GM19324 (cell line): ENCODE results near the gene MLLT6.

ENCODE experiments used
- ATAC-seq: cut with Tn5 transposase; IDR thresholded peaks from one replicate; pipeline ENCODE4 v1.9.1; 2021; ENCODE audit warnings: mild to moderate bottlenecking, moderate library complexity; ENCODE audit not compliant: unreplicated experiment, low FRiP score

MLLT6 gene

DNA sequence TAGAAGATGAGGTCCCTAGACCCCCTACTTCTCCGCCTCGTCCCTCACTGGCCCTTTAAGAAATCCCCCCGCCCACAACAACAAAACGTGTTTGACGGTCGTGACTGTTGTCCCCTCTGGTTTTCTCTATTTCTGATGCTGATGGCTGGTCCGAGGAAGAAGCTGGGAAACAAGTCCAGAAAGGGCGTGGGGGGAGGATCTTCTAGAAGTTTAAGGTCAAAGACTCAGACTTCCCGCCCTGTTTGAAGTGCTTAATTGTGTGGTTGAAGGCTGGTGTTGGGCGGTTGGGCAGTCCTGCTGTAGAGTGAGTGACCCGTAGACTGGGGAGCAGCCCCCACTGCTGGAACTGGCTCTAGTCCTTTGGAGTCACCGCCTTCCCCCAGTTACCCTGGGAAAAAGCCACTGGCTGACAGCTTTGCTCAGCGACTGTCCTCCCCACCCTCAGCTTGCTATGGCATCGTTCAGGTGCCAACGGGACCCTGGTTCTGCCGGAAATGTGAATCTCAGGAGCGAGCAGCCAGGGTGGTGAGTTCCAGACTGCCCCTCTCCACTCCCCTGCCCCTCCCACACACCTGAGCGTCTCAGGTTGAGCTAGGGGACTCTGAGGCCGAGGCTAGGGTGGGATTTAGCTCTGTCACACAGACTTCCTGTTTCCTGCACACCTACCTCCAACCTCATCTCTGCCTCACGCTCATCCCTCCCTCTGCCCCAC is 1.6 kb downstream of the MLLT6 start:
- ATAC-seq: no peak

DNA sequence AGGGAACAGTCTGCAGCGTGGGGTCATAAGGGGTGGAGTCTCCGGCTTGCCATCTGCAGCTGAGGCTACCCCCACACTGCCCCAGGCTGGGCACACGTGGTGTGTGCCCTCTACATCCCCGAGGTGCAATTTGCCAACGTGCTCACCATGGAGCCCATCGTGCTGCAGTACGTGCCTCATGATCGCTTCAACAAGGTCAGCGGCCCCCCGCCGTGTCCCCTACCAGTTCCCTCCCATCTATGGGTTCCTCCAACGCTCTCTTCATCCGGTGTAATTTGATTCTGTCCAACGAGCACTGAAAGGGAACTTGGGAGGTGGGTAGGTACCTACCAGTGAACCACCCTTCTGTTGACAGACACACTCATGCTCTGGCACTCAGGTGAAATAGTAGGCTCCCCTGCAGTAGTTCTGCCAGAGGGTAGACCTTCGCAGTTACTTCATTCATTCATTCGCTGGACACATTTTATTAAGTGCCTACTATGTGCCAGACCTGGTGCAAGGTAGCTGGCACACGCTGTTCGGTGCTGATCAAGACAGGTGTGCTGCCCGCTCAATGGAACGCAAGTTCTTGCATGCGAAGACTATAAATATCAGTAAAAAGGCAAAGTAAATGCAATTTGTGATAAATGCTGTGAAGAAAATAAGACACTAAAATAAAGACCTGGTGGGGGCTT is 2.7 kb downstream of the MLLT6 start:
- ATAC-seq: no peak

DNA sequence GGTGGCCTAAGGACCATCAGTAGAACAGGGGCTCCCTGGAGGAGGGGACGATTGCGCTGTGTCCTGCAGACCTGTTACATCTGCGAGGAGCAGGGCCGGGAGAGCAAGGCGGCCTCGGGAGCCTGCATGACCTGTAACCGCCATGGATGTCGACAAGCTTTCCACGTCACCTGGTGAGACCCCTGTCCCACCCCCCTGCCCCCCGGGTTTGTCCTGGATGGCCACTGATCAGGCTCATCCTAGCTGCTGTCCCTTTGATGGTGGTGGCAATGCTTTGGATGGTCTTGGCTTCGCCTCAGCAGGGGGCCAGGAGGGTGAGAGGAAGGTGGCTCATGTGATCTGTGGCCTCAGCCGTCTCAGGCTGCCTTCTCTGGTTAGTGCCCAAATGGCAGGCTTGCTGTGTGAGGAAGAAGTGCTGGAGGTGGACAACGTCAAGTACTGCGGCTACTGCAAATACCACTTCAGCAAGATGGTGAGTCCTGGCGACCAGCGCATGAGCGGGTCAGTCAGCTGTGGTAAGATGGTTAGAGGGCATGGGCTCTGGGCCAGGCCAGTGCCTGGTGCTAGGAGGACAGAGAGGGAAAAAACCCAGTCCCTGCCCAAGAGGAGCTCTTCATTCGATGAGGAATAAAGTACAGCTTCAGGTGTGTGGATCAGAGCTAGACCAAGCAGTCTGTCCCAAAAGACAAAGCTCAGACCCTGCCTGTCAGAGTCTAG is 4.2 kb downstream of the MLLT6 start:
- no peak for ATAC-seq

DNA sequence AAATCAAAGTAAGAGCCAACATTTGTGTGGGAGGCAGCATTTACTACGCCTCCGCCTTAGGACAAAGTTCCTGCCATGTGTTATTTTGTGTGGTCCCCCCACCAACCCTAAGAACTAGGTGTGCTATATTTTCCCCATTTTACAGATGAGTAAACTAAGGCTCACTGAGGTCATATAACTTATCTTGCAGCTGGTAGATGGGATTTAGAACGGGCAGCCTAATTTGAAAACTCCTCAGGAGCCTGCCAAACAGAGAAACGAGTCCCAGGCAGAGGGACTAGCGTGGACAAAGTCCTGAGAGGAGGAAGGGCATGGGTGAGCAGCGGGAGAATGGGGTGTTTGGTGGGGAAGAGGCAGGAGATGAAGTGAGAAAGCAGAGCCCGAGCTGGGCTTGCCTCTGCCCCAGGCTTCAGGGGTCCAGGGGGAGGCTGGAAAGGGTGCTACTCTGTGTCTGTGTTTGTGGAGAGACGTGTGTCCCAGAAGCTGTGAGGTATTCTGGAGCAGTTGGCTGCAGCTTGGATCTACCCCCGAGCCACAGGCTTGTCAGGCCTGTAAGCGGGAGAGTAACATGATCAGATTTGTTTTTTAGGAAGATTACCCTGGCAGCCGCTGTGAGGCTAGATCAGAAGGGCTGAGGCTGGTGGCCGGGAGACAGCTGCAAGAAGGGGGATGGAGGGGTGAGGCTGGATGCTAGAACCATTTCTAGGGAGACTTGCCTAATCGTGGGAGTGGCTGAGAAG is 5.0 kb downstream of the MLLT6 start:
- no peak for ATAC-seq

DNA sequence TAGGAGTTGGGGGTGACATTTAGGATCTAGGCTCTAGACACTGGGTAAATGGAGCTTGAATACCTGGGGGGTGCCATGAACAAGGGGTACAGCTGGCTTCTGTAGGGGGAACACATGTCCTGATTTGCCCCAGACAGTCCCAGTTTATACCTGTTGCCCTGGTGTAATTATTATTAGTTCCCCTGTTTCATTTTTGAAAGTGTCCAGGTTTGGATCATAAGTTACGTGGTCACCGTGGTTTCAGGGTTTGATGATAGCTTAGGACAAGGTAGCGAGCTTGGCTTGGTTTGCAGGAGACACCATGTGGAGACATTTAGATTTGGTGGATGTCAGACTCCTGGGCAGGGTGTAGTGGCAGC is 5.5 kb downstream of the MLLT6 start:
- ATAC-seq: no peak

DNA sequence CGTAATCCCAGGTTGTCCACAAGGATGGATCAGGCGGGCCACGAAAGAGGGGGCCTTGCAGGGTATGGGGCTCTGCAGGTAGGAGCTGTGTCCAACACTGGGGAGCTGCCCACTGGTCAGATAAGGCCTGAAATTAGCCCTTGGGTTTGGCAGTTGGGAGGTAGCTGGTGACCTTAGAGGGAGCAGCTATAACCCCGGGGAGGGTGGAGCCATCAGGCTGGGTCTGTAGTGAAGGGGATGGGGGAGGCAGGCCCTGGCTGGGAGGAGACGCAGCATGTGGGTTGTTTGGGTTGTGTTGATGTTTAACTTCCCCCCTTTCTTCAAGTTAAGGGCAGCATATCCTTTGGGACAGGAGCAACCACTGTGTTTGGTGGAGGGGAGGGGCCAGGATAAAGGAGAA is 5.9 kb downstream of the MLLT6 start:
- ATAC-seq: no peak

DNA sequence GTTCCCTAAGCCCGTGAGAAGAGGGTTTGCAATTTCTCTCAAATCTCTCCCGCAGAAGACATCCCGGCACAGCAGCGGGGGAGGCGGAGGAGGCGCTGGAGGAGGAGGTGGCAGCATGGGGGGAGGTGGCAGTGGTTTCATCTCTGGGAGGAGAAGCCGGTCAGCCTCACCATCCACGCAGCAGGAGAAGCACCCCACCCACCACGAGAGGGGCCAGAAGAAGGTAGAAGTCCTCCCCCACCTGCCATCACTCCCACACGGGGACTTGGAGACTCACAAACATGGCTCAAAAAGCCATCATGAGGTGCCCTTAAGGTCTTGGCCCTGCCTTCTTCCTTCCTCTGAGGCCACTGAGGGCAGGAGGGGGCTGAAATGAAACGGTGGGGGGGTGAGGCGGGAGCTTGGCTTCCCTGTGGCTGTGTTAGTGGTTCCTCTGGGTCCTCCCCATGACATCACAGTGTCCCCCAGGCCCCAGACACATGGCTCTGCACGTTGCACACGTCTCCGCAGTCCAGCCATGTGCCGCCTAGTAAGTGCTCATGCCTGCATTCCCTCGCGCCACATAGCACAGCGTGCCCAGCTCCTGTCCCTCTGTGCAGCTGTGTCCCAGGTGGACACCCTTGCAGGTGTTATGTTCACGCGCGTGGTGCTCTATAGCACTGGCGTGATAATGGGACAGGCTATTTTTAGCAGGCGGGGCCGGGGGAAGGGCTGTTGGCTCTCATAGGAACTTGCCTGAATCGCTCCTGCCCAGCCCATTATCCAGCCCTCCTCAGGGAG is 6.9 kb downstream of the MLLT6 start:
- ATAC-seq: no peak

DNA sequence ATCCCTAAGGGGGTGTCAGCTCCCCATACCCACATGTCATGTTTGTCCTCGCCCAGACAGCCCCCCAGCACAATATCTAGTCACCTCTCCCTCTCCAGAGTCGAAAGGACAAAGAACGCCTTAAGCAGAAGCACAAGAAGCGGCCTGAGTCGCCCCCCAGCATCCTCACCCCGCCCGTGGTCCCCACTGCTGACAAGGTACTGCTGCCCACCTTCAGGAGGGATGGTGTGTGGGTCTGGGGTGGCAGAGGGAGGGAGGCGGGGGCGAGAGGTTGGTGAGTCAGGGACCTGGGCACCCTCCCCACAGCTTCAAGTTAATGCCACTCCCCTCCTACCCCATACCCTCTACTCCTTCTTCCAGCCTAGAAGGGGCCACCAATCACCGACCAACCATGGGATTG is 7.5 kb downstream of the MLLT6 start:
- no peak for ATAC-seq

DNA sequence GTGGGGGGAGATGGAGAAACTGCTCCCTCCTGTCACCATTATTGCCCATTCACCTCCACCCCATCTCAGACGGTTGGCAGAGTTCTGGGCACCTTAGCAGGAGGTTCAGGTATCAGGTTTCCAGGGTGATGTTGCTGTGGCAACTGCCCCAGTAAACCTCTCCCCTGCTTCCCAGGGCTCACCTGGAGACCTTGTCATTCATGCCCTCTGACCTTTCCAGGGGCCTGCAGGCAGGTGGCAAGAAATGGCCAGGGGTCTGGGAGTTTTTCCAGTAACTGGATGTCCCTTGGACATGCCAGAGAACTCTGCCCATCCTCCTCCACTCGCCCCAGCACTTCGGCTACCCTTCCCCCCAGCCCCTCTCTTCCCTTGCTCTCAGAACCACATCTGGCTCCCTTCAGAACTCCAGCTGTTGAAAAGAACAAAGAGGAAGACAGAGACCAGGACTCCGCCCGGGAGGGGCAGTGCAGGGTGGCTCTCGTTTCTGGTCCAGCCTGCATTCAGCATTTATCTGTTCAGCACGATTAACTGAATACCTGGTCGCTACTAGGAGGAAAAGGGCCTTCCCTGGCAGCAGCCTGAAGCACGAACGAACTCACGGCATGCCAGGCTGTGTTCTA is 8.5 kb downstream of the MLLT6 start:
- ATAC-seq: no peak

DNA sequence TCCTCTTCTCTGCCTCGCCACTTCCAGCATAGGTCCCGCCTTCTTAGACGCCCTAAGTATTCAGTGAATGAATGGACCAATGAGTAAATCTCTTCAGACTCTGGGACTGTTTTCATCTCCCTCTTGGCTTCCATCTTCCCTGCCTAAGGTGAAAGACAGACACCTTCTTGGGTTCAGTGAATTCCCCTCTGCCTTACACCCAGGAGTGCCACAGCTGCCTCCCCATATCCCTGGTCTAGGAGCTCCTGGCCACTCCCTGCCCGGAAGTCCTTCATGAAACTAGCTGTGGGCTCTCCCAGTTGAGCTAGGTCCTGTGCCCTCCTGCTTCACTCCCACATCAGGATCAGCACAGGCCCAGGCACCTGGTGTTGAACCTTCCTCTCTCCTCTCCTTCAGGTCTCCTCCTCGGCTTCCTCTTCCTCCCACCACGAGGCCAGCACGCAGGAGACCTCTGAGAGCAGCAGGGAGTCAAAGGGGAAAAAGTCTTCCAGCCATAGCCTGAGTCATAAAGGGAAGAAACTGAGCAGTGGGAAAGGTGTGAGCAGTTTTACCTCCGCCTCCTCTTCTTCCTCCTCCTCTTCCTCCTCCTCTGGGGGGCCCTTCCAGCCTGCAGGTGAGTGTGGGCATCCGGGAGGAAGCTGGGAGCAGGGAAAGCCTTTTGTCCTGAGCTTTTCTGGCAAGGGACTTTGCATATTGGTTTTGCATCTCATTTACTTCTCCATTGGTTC is 10.3 kb downstream of the MLLT6 start:
- ATAC-seq: no peak

DNA sequence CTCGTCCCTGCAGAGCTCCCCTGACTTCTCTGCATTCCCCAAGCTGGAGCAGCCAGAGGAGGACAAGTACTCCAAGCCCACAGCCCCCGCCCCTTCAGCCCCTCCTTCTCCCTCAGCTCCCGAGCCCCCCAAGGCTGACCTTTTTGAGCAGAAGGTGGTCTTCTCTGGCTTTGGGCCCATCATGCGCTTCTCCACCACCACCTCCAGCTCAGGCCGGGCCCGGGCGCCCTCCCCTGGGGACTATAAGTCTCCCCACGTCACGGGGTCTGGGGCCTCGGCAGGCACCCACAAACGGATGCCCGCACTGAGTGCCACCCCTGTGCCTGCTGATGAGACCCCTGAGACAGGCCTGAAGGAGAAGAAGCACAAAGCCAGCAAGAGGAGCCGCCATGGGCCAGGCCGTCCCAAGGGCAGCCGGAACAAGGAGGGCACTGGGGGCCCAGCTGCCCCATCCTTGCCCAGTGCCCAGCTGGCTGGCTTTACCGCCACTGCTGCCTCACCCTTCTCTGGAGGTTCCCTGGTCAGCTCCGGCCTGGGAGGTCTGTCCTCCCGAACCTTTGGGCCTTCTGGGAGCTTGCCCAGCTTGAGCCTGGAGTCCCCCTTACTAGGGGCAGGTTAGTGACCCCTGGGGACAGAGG is 11.4 kb downstream of the MLLT6 start:
- no peak for ATAC-seq

DNA sequence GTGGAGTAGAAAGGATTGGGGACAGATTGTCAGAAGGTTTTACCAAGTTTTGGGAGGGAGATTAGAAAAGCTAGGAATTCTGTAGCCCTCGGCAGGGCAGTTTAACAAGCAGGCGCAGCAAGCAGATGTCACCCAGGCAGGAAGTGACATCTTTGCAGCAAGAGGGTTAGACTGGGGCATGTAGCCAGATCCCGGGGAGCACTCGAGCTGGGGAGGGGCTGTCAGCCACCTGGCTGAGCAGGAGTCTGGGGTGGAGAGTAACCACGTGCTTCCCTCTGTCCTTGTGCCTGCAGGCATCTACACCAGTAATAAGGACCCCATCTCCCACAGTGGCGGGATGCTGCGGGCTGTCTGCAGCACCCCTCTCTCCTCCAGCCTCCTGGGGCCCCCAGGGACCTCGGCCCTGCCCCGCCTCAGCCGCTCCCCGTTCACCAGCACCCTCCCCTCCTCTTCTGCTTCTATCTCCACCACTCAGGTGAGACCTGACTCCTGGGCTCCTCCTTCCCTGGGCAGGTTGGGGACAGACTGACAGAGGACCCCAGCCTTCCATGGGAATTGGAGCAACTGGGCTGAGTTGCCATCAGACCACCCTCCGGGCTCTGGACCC is 12.2 kb downstream of the MLLT6 start:
- no peak for ATAC-seq

DNA sequence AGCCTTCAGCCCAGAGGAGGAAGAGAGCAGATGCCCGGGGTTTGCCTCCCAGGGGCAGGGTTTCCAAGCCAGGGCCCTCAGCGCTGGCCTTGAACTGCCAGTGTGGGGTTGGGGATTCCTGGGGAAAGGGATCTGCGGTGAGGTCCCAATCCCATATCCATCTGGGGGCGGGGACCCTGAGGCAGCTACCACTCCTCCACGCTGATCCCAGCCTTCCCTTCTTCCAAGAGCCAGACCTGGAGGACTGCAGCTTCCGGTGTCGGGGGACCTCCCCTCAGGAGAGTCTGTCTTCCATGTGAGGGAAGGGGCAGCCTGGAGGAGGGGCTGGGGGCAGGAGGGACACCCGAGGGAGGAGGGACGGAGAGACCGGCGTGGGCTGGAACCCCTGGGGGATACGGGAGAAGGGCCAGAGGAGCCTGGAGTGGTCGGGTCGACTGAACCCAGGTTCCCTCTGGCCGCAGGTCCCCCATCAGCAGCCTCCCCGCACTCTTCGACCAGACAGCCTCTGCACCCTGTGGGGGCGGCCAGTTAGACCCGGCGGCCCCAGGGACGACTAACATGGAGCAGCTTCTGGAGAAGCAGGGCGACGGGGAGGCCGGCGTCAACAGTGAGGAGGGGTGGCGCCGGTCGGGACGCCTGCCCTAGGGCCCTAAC is 14.3 kb downstream of the MLLT6 start:
- ATAC-seq: no peak

DNA sequence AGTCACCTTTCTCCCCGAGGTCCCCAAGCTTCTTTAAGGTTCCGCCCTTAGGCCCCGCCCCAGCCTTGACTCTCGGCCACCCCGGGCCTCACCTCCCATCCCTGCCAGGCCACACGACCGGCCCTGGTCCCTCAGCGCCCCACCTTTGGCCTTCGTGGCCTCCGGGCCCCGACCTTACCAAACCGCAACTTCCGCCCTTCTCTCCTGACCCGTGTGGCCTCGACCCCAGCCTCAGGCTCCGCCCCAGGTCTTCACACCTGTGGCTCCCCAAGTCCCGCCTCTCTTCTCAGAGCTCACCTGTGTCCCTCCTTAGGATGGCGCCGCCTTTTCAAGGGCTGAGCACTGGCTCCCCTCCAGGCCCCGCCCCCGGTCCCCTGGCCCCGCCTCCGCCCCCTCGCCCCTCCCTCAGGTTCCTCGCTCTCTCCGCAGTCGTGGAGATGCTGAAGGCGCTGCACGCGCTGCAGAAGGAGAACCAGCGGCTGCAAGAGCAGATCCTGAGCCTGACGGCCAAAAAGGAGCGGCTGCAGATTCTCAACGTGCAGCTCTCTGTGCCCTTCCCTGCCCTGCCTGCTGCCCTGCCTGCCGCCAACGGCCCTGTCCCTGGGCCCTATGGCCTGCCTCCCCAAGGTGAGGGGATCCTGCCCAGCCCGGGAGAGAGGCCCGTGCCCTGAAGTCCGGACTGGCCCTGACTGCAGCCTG is 15.0 kb downstream of the MLLT6 start:
- no peak for ATAC-seq

DNA sequence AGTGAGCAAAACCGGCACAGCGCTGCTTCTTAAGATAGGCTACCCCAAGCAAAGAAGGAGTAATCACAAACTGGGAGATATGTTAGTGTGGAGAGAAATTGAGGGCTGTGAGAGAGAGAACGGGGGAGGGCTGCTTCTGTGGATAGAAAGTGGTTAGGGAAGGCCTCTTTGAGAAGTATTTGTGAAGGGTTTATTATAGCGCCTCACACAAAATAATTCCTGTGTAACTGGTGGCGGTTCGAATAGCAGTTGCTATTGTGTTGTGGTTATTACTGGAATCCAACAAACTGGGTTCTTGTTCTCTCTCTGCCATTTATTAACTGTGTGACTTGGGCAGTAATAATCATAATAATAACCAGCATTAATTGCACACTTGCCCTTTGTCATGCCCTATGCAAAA is 15.9 kb downstream of the MLLT6 start:
- ATAC-seq: no peak

DNA sequence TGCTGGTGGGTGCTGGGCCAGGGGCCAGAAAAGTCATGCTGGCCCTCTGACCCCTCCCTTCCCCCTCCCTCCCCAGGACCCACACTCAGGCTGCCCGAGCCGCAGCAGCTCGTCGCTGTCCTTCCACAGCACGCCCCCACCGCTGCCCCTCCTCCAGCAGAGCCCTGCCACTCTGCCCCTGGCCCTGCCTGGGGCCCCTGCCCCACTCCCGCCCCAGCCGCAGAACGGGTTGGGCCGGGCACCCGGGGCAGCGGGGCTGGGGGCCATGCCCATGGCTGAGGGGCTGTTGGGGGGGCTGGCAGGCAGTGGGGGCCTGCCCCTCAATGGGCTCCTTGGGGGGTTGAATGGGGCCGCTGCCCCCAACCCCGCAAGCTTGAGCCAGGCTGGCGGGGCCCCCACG is 16.7 kb downstream of the MLLT6 start:
- no peak for ATAC-seq

DNA sequence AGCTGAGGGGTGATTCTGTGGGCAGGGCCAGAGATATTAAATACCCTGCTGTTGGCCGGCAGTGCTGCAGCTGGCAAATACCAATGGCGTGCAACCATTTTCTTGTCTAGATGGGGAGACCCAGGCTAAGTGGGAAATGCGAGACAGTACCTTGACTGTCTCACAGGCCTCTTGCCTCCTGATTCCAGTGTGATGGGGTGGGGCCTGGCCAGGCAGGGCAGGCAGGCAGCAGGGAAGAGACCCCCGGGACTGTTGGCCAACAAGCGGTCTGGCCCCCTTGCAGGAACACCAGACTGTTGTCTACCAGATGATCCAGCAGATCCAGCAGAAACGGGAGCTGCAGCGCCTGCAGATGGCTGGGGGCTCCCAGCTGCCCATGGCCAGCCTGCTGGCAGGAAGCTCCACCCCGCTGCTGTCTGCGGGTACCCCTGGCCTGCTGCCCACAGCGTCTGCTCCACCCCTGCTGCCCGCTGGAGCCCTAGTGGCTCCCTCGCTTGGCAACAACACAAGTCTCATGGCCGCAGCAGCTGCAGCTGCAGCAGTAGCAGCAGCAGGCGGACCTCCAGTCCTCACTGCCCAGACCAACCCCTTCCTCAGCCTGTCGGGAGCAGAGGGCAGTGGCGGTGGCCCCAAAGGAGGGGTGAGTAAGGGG is 19.4 kb downstream of the MLLT6 start:
- ATAC-seq: no peak
